ENCODE data around the gene GRK4.

GRK4 gene

GRCh38 chr4:3070709-3071500 lies 107.5 kb downstream of the GRK4 start:
- Histone ChIP-seq H3K36me3 (ENCODE audit: control insufficient read depth in 2 of 2, insufficient read depth in 1 of 2, low read length in 2 of 2) (no peaks in the 10 kb centered on the region), H3K4me3 (ENCODE audit: low read depth, low read length) (no peak overlapping the region), H3K4me1 (ENCODE audit: control insufficient read depth, insufficient read depth, low read length) (no peaks in the 10 kb centered on the region), H3K27ac (ENCODE audit: extremely low read depth, low read depth, low read length) (no peak overlapping the region), H3K9me3 (ENCODE audit: control insufficient read depth, insufficient read depth, low read depth, low read length) (no peaks in the 10 kb centered on the region)
- ChIA-PET CTCF (no interaction called here), POLR2A (no interaction called here)
- TF ChIP-seq ZNF157 (tag by site-specific recombination; IDR thresholded peaks at IDR 0.05) (no peak), ZNF791 (tag by site-specific recombination; IDR thresholded peaks at IDR 0.05) (no peak), ZNF404 (tag by site-specific recombination; IDR thresholded peaks at IDR 0.05) (no peak)

DNA sequence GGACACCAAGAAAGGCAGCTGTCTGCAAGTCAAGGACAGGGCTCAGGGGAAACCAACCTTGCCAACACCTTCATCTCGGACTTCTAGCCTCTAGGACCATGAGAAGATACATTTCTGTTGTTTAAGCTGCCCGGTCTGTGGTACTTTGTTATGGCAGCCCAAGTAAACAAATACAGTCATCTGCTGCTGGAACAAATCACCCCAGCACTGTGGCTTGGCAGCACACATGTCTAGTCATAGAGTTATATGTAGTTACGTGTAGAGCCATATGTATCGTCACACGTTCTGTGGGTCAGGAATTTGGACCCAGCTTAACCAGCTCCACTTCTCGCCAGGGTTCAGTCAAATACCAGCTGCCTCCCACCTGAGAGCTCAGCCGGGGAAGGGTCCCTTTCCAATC lies 108.4 kb downstream of the GRK4 start:
- Histone ChIP-seq H3K27ac (ENCODE audit: extremely low read depth, low read depth, low read length) (no peak overlapping the region), H3K9me3 (ENCODE audit: control insufficient read depth, insufficient read depth, low read depth, low read length) (no peaks in the 10 kb centered on the region), H3K4me1 (ENCODE audit: control insufficient read depth, insufficient read depth, low read length) (0 out of 2 replicates have a peak, but pooled peaks cover 2% of the 10 kb centered on the region), H3K4me3 (ENCODE audit: low read depth, low read length) (no peak overlapping the region), H3K36me3 (ENCODE audit: control insufficient read depth in 2 of 2, insufficient read depth in 1 of 2, low read length in 2 of 2) (no peaks in the 10 kb centered on the region)
- CTCF ChIA-PET = no interaction called here
- no peak for TF ChIP-seq HOXD13 (CRISPR knock-in tag; IDR thresholded peaks at IDR 0.05; ENCODE audit: borderline replicate concordance)
- no peak for TF ChIP-seq ZNF658 (tag by site-specific recombination; IDR thresholded peaks at IDR 0.05)
- TF ChIP-seq, protein P1, sequence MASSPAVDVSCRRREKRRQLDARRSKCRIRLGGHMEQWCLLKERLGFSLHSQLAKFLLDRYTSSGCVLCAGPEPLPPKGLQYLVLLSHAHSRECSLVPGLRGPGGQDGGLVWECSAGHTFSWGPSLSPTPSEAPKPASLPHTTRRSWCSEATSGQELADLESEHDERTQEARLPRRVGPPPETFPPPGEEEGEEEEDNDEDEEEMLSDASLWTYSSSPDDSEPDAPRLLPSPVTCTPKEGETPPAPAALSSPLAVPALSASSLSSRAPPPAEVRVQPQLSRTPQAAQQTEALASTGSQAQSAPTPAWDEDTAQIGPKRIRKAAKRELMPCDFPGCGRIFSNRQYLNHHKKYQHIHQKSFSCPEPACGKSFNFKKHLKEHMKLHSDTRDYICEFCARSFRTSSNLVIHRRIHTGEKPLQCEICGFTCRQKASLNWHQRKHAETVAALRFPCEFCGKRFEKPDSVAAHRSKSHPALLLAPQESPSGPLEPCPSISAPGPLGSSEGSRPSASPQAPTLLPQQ (tag by site-specific recombination; IDR thresholded peaks at IDR 0.05) = no peak
- TF ChIP-seq ZNF362 (tag by site-specific recombination; IDR thresholded peaks at IDR 0.05) = no peak
- TF ChIP-seq AEBP2 (tag by site-specific recombination; IDR thresholded peaks at IDR 0.05; ENCODE audit: borderline replicate concordance) = no peak
- TF ChIP-seq ZNF747 (tag by site-specific recombination; IDR thresholded peaks at IDR 0.05) = no peak
- no peak for TF ChIP-seq SETDB1 (IDR thresholded peaks at IDR 0.05; ENCODE audit: insufficient read length, low read length)
- TF ChIP-seq SP3 (tag by site-specific recombination; IDR thresholded peaks at IDR 0.05) = no peak
- TF ChIP-seq ZNF629 (tag by site-specific recombination; IDR thresholded peaks at IDR 0.05) = no peak
- TF ChIP-seq, protein P2, sequence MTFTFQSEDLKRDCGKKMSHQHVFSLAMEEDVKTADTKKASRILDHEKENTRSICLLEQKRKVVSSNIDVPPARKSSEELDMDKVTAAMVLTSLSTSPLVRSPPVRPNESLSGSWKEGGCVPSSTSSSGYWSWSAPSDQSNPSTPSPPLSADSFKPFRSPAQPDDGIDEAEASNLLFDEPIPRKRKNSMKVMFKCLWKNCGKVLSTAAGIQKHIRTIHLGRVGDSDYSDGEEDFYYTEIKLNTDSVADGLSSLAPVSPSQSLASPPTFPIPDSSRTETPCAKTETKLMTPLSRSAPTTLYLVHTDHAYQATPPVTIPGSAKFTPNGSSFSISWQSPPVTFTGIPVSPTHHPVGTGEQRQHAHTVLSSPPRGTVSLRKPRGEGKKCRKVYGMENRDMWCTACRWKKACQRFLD (tag by site-specific recombination; IDR thresholded peaks at IDR 0.05) = no peak
- TF ChIP-seq ZFP37 (tag by site-specific recombination; IDR thresholded peaks at IDR 0.05) = no peak
- no peak for TF ChIP-seq ZNF488 (tag by site-specific recombination; IDR thresholded peaks at IDR 0.05)
- TF ChIP-seq KLF7 (tag by site-specific recombination; IDR thresholded peaks at IDR 0.05; ENCODE audit: borderline replicate concordance) = no peak
- TF ChIP-seq GLIS2 (tag by site-specific recombination; IDR thresholded peaks at IDR 0.05) = no peak
- POLR2A ChIA-PET = interaction anchor here (0.6 kb wide), 1 partner anchor 12 kb away, joined by 6 read pairs; no protein-coding TSS in a partner anchor

Data from HEK293 (cell line).